DND-41 (cell line): ENCODE results near the gene CCT4.

Experiments used
- ATAC-seq: fragments of 200-7000 bp; cut with Tn5 transposase; 3 replicates; pipeline ENCODE4 v1.9.1; 2021; ENCODE audit warnings: low read depth; ENCODE audit not compliant: insufficient read depth
- DNase-seq: peaks from one replicate; pipeline ENCODE4 v3.0.0-alpha.2; 2020
- H2AFZ ChIP-seq: 2 replicates; pipeline ENCODE4 v1.6.0; 2012; ENCODE audit warnings: low read depth, low read length
- H3K27ac ChIP-seq: 2 replicates; pipeline ENCODE4 v1.5.1; 2012; ENCODE audit warnings: low read length, inconsistent platforms
- H3K27me3 ChIP-seq: fragments of 200-600 bp; sonication (generic); 2 replicates; pipeline ENCODE4 v1.6.0; 2012; ENCODE audit warnings: low read length, mild to moderate bottlenecking, inconsistent platforms; ENCODE audit not compliant: insufficient read depth, poor library complexity
- H3K36me3 ChIP-seq: 2 replicates; pipeline ENCODE4 v1.5.1; 2012; ENCODE audit warnings: low read length, inconsistent platforms; ENCODE audit not compliant: insufficient read depth
- H3K4me1 ChIP-seq: 2 replicates; pipeline ENCODE4 v1.5.1; 2012; ENCODE audit warnings: mild to moderate bottlenecking, low read length; ENCODE audit not compliant: insufficient read depth
- H3K4me2 ChIP-seq: 2 replicates; pipeline ENCODE4 v1.6.0; 2012; ENCODE audit warnings: mild to moderate bottlenecking, moderate library complexity, low read length, inconsistent platforms; ENCODE audit not compliant: insufficient read depth
- H3K4me3 ChIP-seq, 2 experiments: fragments of 200-600 bp in 1 of 2; shearing (Covaris generic) in 1 of 2; 2 replicates each; pipeline ENCODE4 v1.5.1; 2012 to 2016; ENCODE audit warnings: inconsistent platforms in 2 of 2, low read length in 2 of 2, mild to moderate bottlenecking in 2 of 2, low read depth in 1 of 2, moderate library complexity in 1 of 2
- H3K79me2 ChIP-seq: 2 replicates; pipeline ENCODE4 v1.6.0; 2012; ENCODE audit warnings: low read length, inconsistent platforms; ENCODE audit not compliant: insufficient read depth
- H3K9ac ChIP-seq: 2 replicates; pipeline ENCODE4 v1.6.0; 2012; ENCODE audit warnings: low read depth, mild to moderate bottlenecking, inconsistent platforms, low read length, moderate library complexity
- H3K9me3 ChIP-seq: 2 replicates; pipeline ENCODE4 v1.5.1; 2012; ENCODE audit warnings: low read length, moderate library complexity, mild to moderate bottlenecking, inconsistent platforms; ENCODE audit not compliant: insufficient read depth, severe bottlenecking
- H4K20me1 ChIP-seq: 2 replicates; pipeline ENCODE4 v1.6.0; 2012; ENCODE audit warnings: low read length; ENCODE audit not compliant: insufficient read depth
- EZH2 ChIP-seq: IDR thresholded peaks from 3 replicates; pipeline ENCODE4 v1.6.1; 2012; ENCODE audit warnings: borderline replicate concordance, low read depth, mild to moderate bottlenecking, moderate library complexity, low read length, inconsistent platforms; ENCODE audit not compliant: severe bottlenecking
- TF ChIP-seq, protein P1 (sequence below): IDR thresholded peaks from 2 replicates; pipeline ENCODE4 v1.5.1; 2012; ENCODE audit warnings: borderline replicate concordance, low read length, moderate library complexity, mild to moderate bottlenecking; ENCODE audit not compliant: poor library complexity, severe bottlenecking; ENCODE audit errors: extremely low read depth

The CCT4 gene, protein sequence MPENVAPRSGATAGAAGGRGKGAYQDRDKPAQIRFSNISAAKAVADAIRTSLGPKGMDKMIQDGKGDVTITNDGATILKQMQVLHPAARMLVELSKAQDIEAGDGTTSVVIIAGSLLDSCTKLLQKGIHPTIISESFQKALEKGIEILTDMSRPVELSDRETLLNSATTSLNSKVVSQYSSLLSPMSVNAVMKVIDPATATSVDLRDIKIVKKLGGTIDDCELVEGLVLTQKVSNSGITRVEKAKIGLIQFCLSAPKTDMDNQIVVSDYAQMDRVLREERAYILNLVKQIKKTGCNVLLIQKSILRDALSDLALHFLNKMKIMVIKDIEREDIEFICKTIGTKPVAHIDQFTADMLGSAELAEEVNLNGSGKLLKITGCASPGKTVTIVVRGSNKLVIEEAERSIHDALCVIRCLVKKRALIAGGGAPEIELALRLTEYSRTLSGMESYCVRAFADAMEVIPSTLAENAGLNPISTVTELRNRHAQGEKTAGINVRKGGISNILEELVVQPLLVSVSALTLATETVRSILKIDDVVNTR

DNA sequence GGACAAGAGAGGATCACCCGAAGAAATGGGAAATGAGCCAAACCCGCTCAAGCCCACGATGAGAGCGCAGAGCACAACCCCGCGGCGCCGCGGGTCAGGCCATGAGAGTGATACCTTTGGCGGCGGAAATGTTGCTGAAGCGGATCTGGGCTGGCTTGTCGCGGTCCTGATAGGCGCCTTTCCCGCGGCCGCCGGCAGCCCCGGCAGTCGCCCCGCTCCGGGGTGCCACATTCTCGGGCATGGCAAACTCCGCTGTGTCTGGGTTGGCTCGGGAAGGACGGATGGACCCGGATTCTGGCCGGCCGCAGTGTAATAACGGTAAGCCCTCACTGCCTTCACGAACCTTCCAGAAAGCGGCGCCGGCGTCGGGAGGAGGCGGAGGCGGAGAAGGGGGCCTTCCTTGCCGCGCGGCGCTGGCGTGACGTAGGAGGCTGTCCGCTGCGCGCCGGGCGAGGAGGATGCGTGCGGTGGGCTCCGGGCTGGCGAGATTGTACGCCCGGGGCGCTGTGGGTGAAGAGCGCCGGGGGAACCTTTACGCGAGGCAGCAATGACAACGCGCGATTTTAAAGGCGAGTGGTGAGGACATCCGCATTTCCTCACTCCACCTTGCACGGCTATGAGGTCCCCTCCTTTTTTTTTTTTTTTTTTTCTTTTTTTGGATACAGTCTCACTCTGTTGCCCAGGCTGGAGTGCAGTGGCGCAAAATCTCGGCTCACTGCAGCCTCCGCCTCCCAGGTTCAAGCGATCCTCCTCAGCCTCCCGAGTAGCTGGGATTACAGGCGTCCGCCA lies at the start of gene CCT4:
TSS of gene CCT4 (minus strand) at position 390 of the 789 bp plus-strand sequence. CDS start at position 241, 149 bp downstream.
- TF ChIP-seq EZH2, result no peak
- TF ChIP-seq, protein P1, sequence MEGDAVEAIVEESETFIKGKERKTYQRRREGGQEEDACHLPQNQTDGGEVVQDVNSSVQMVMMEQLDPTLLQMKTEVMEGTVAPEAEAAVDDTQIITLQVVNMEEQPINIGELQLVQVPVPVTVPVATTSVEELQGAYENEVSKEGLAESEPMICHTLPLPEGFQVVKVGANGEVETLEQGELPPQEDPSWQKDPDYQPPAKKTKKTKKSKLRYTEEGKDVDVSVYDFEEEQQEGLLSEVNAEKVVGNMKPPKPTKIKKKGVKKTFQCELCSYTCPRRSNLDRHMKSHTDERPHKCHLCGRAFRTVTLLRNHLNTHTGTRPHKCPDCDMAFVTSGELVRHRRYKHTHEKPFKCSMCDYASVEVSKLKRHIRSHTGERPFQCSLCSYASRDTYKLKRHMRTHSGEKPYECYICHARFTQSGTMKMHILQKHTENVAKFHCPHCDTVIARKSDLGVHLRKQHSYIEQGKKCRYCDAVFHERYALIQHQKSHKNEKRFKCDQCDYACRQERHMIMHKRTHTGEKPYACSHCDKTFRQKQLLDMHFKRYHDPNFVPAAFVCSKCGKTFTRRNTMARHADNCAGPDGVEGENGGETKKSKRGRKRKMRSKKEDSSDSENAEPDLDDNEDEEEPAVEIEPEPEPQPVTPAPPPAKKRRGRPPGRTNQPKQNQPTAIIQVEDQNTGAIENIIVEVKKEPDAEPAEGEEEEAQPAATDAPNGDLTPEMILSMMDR, result peak; percentile 13
- Histone ChIP-seq H2AFZ (peak within 1 kb of the TSS; percentile 86), H3K79me2 (peaks cover 56% of the 10 kb centered on the region), H3K9ac (peak within 1 kb of the TSS; percentile 86), H3K4me3 (peak within 1 kb of the TSS; percentile 70 to 78), H3K36me3 (peaks cover 48% of the 10 kb centered on the region), H3K4me2 (peak within 1 kb of the TSS; percentile 75), H3K4me1 (peaks cover 31% of the 10 kb centered on the region), H3K27me3 (no peaks in the 10 kb centered on the region), H4K20me1 (peaks cover 38% of the 10 kb centered on the region), H3K27ac (peak within 1 kb of the TSS; percentile 91), H3K9me3 (no peaks in the 10 kb centered on the region)
- ATAC-seq (peak; percentile 91), DNase-seq (peak; percentile 91)

DNA sequence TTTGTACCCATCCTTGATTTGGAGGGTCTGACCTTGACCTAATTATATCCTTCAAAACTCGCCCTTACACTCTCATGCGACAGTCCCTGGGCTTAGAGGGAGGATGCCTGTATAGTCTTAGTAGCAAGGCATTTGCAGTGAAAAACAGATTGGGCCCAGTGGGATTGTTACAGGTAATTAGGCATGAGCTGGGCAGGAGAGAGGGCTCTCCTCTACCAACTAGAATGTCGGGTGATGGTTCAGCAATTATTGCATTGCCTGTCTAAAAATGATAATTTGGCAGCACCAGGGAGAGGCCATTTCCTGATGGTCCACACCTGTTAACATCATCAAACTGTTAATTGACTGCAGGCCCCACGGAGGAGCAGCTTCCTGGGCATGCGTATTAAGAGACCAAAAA lies 49.4 kb upstream of the CCT4 start:
- TF ChIP-seq EZH2, result no peak
- TF ChIP-seq, protein P1, result no peak
- ATAC-seq (no peak), DNase-seq (no peak)
- Histone ChIP-seq H3K36me3 (no peaks in the 10 kb centered on the region), H3K27ac (no peak overlapping the region), H3K4me1 (no peaks in the 10 kb centered on the region), H2AFZ (no peak overlapping the region), H3K4me2 (no peak overlapping the region), H3K79me2 (no peaks in the 10 kb centered on the region), H4K20me1 (no peaks in the 10 kb centered on the region), H3K27me3 (no peaks in the 10 kb centered on the region), H3K9ac (no peak overlapping the region), H3K9me3 (no peaks in the 10 kb centered on the region), H3K4me3 (no peak overlapping the region)

DNA sequence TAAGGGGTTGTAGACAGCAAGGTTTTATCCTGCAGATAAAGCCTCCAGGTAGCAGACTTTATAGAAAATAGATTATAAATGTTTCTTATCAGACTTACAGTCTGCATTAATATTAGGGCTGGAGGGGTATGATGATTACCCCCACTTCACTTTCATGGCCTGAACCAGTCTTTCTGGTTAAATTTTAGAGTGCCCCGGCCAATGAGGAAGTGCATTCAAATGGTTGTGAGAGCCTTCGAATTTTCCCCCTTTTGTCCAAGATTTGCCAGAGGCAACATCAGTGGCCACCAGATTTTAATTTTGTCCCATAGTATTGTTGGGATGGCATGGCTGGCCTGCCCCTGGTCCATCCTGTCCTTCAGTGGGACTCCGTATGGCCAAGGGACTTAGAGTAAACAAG lies 48.6 kb upstream of the CCT4 start:
- H3K9me3 ChIP-seq, result no peaks in the 10 kb centered on the region
- no peak for ATAC-seq
- no peaks in the 10 kb centered on the region for H4K20me1 ChIP-seq
- TF ChIP-seq EZH2, result no peak
- TF ChIP-seq, protein P1, result no peak
- no peaks in the 10 kb centered on the region for H3K36me3 ChIP-seq
- no peak overlapping the region for H2AFZ ChIP-seq
- H3K79me2 ChIP-seq, result no peaks in the 10 kb centered on the region
- H3K27ac ChIP-seq, result no peak overlapping the region
- no peak for DNase-seq
- H3K9ac ChIP-seq, result no peak overlapping the region
- no peaks in the 10 kb centered on the region for H3K4me1 ChIP-seq
- no peaks in the 10 kb centered on the region for H3K27me3 ChIP-seq
- H3K4me3 ChIP-seq, result no peak overlapping the region
- H3K4me2 ChIP-seq, result no peak overlapping the region
